WTC11 (cell line): ENCODE data around the gene SAMHD1. TPM values are rescaled to one million over a fixed set of nuclear protein-coding genes. Genes with fewer than 3 reads are reported as not detected.

ENCODE experiments used
- ATAC-seq: fragments of 200-7000 bp; cut with Tn5 transposase; 2 replicates; pipeline ENCODE4 v1.10.0; 2021; ENCODE audit warnings: mild to moderate bottlenecking, moderate library complexity
- CTCF ChIA-PET: fragments of 300-600 bp; sonication (Branson Sonifier 250); formaldehyde crosslinking; loops from one replicate; lab custom pipeline; 2021; ENCODE audit warnings: antibody characterized with exemption; lab: Charles Lee
- POLR2A ChIA-PET: fragments of 350-600 bp; sonication (Branson Sonifier 250); formaldehyde crosslinking; loops from one replicate; lab custom pipeline; 2021; ENCODE audit warnings: antibody characterized with exemption; lab: Charles Lee
- DNase-seq: peaks from one replicate; pipeline ENCODE4 v3.0.0; 2021; ENCODE audit warnings: low spot score
- H3K27ac Mint-ChIP-seq: 2 replicates; pipeline ENCODE4 v1.8.0; 2021; ENCODE audit warnings: mixed read lengths
- H3K27me3 Mint-ChIP-seq: 2 replicates; pipeline ENCODE4 v1.8.0; 2021; ENCODE audit warnings: low read depth, mild to moderate bottlenecking, moderate library complexity, mixed read lengths
- H3K36me3 Mint-ChIP-seq: 2 replicates; pipeline ENCODE4 v1.8.0; 2021; ENCODE audit warnings: mixed read lengths
- H3K4me1 Mint-ChIP-seq: 2 replicates; pipeline ENCODE4 v1.8.0; 2022; ENCODE audit warnings: mixed read lengths
- H3K4me3 Mint-ChIP-seq: 2 replicates; pipeline ENCODE4 v1.8.0; 2021; ENCODE audit warnings: mild to moderate bottlenecking, moderate library complexity, mixed read lengths
- H3K9me3 Mint-ChIP-seq: 2 replicates; pipeline ENCODE4 v1.8.0; 2021; ENCODE audit warnings: mixed read lengths
- CREM ChIP-seq: sonication (generic); formaldehyde crosslinking; IDR thresholded peaks from 2 replicates; pipeline ENCODE4 v1.8.1; 2022; ENCODE audit warnings: mild to moderate bottlenecking, missing genetic modification reagents, moderate library complexity
- EMX1 ChIP-seq: fragments of 250-450 bp; sonication (Bioruptor Pico); IDR thresholded peaks from 2 replicates; pipeline ENCODE4 v1.8.0; 2021; ENCODE audit warnings: mild to moderate bottlenecking
- OVOL2 ChIP-seq: fragments of 250-450 bp; sonication (Bioruptor Pico); IDR thresholded peaks from 2 replicates; pipeline ENCODE4 v1.9.0; 2021; ENCODE audit warnings: mild to moderate bottlenecking, borderline replicate concordance
- RORB ChIP-seq: fragments of 250-450 bp; sonication (Bioruptor Pico); IDR thresholded peaks from 2 replicates; pipeline ENCODE4 v1.9.0; 2021; ENCODE audit warnings: mild to moderate bottlenecking
- SMAD3 ChIP-seq: sonication (generic); formaldehyde crosslinking; IDR thresholded peaks from 2 replicates; pipeline ENCODE4 v1.8.0; 2022; ENCODE audit warnings: missing genetic modification reagents, mild to moderate bottlenecking, borderline replicate concordance
- TP53 ChIP-seq: sonication (generic); formaldehyde crosslinking; IDR thresholded peaks from 2 replicates; pipeline ENCODE4 v1.8.1; 2023; ENCODE audit warnings: mild to moderate bottlenecking, missing genetic modification reagents
- total RNA-seq: library from RNA; stranded (reverse); gene quantifications from 3 replicates; pipeline ENCODE4 v1.2.3, GENCODE V29; 2021
- TF ChIP-seq, protein P1 (sequence below): sonication (generic); formaldehyde crosslinking; IDR thresholded peaks from 2 replicates; pipeline ENCODE4 v1.8.1; 2023; ENCODE audit warnings: mild to moderate bottlenecking, missing genetic modification reagents
- TF ChIP-seq, protein P2 (sequence below): sonication (generic); formaldehyde crosslinking; conservative IDR thresholded peaks from 2 replicates; pipeline ENCODE4 v1.8.1; 2023; ENCODE audit warnings: mild to moderate bottlenecking, low read depth, missing genetic modification reagents, moderate library complexity
- TF ChIP-seq, protein P3 (sequence below): sonication (generic); formaldehyde crosslinking; IDR thresholded peaks from 2 replicates; pipeline ENCODE4 v1.8.0; 2022; ENCODE audit warnings: mild to moderate bottlenecking, missing genetic modification reagents
- TF ChIP-seq, protein P4 (sequence below): sonication (generic); formaldehyde crosslinking; IDR thresholded peaks from 2 replicates; pipeline ENCODE4 v1.8.1; 2023; ENCODE audit warnings: mild to moderate bottlenecking, missing genetic modification reagents, moderate library complexity
- TF ChIP-seq, protein P5 (sequence below): sonication (generic); formaldehyde crosslinking; IDR thresholded peaks from 2 replicates; pipeline ENCODE4 v1.8.0; 2022; ENCODE audit warnings: mild to moderate bottlenecking, missing genetic modification reagents
- TF ChIP-seq, protein P6 (sequence below): fragments of 250-450 bp; sonication (Bioruptor Pico); IDR thresholded peaks from 2 replicates; pipeline ENCODE4 v1.9.0; 2021; ENCODE audit warnings: mild to moderate bottlenecking
- TF ChIP-seq, protein P7 (sequence below): sonication (generic); formaldehyde crosslinking; conservative IDR thresholded peaks from 2 replicates; pipeline ENCODE4 v1.8.1; 2022; ENCODE audit warnings: mild to moderate bottlenecking, missing genetic modification reagents

Gene SAMHD1
- total RNA-seq, 1 experiment from 2014 or later: 31.0 TPM

DNA sequence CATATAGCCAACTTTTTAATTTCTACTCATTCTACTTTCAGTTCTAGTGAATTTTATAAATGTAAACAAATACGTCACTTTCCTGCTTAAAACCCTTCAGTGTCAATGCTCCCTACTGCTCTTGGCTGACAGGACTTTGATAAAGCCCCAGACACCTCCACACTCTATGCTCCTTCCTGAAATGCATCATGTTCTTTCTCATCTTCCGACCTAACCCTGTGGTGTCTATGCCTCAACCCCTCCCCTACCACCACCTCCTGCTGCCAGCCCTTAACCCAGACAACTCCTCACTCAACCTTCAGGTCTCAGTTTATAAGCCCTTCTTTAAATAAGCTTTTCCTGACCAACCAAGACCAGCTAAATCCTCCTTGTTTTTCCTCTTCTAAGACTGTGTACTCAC is 56.5 kb downstream of the SAMHD1 start (continued):
- TF ChIP-seq, protein P1, sequence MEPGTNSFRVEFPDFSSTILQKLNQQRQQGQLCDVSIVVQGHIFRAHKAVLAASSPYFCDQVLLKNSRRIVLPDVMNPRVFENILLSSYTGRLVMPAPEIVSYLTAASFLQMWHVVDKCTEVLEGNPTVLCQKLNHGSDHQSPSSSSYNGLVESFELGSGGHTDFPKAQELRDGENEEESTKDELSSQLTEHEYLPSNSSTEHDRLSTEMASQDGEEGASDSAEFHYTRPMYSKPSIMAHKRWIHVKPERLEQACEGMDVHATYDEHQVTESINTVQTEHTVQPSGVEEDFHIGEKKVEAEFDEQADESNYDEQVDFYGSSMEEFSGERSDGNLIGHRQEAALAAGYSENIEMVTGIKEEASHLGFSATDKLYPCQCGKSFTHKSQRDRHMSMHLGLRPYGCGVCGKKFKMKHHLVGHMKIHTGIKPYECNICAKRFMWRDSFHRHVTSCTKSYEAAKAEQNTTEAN (CRISPR knock-in tag): no peak
- no peak for TF ChIP-seq SMAD3 (CRISPR knock-in tag)
- TF ChIP-seq, protein P2, sequence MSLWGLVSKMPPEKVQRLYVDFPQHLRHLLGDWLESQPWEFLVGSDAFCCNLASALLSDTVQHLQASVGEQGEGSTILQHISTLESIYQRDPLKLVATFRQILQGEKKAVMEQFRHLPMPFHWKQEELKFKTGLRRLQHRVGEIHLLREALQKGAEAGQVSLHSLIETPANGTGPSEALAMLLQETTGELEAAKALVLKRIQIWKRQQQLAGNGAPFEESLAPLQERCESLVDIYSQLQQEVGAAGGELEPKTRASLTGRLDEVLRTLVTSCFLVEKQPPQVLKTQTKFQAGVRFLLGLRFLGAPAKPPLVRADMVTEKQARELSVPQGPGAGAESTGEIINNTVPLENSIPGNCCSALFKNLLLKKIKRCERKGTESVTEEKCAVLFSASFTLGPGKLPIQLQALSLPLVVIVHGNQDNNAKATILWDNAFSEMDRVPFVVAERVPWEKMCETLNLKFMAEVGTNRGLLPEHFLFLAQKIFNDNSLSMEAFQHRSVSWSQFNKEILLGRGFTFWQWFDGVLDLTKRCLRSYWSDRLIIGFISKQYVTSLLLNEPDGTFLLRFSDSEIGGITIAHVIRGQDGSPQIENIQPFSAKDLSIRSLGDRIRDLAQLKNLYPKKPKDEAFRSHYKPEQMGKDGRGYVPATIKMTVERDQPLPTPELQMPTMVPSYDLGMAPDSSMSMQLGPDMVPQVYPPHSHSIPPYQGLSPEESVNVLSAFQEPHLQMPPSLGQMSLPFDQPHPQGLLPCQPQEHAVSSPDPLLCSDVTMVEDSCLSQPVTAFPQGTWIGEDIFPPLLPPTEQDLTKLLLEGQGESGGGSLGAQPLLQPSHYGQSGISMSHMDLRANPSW (CRISPR knock-in tag): no peak
- TF ChIP-seq, all 79 proteins: peak for 0

DNA sequence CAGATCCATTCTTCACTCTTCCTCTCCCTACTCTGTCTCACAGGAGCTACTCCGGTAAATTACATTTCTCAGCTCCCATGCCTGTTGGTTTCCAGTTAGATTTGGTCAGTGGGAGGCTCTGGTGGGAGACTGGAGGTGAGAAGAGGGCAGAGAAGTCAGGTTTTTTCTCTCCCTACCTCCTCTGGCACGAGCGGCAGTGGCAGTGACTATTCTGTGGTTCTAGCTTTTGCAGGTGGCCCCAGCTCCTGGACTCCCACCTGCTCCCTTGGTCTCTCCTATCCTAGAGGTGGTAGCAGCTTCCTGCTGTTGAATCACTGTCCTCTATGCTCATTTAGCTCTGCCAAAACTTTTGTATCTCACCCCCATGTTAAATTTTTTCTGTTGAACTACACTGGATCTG is 57.7 kb downstream of the SAMHD1 start:
- Mint-ChIP-seq H3K27ac (no peak overlapping the region), H3K36me3 (peaks cover 9% of the 10 kb centered on the region), H3K4me1 (peaks cover 3% of the 10 kb centered on the region; the same call in 1 of the 2 replicates), H3K9me3 (no peaks in the 10 kb centered on the region), H3K27me3 (no peaks in the 10 kb centered on the region), H3K4me3 (no peak overlapping the region)
- ATAC-seq (no peak), DNase-seq (no peak)
- POLR2A ChIA-PET: no interaction called here
- CTCF ChIA-PET: interaction anchor here (0.7 to 1.8 kb wide), 4 partner anchors 85 to 134 kb away, joined by 3 to 5 read pairs (median 4); partner anchors contain the start of gene DSN1
- TF ChIP-seq CREM (CRISPR knock-in tag) (no peak), RORB (CRISPR knock-in tag) (no peak), OVOL2 (CRISPR knock-in tag) (no peak), EMX1 (CRISPR knock-in tag) (no peak), TP53 (CRISPR knock-in tag) (no peak)
- TF ChIP-seq, protein P3, sequence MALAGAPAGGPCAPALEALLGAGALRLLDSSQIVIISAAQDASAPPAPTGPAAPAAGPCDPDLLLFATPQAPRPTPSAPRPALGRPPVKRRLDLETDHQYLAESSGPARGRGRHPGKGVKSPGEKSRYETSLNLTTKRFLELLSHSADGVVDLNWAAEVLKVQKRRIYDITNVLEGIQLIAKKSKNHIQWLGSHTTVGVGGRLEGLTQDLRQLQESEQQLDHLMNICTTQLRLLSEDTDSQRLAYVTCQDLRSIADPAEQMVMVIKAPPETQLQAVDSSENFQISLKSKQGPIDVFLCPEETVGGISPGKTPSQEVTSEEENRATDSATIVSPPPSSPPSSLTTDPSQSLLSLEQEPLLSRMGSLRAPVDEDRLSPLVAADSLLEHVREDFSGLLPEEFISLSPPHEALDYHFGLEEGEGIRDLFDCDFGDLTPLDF (CRISPR knock-in tag): no peak
- TF ChIP-seq, protein P4, sequence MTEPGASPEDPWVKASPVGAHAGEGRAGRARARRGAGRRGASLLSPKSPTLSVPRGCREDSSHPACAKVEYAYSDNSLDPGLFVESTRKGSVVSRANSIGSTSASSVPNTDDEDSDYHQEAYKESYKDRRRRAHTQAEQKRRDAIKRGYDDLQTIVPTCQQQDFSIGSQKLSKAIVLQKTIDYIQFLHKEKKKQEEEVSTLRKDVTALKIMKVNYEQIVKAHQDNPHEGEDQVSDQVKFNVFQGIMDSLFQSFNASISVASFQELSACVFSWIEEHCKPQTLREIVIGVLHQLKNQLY (CRISPR knock-in tag): no peak
- TF ChIP-seq, protein P1 (CRISPR knock-in tag): no peak
- TF ChIP-seq, protein P5, sequence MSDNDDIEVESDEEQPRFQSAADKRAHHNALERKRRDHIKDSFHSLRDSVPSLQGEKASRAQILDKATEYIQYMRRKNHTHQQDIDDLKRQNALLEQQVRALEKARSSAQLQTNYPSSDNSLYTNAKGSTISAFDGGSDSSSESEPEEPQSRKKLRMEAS (CRISPR knock-in tag): no peak
- TF ChIP-seq, protein P6, sequence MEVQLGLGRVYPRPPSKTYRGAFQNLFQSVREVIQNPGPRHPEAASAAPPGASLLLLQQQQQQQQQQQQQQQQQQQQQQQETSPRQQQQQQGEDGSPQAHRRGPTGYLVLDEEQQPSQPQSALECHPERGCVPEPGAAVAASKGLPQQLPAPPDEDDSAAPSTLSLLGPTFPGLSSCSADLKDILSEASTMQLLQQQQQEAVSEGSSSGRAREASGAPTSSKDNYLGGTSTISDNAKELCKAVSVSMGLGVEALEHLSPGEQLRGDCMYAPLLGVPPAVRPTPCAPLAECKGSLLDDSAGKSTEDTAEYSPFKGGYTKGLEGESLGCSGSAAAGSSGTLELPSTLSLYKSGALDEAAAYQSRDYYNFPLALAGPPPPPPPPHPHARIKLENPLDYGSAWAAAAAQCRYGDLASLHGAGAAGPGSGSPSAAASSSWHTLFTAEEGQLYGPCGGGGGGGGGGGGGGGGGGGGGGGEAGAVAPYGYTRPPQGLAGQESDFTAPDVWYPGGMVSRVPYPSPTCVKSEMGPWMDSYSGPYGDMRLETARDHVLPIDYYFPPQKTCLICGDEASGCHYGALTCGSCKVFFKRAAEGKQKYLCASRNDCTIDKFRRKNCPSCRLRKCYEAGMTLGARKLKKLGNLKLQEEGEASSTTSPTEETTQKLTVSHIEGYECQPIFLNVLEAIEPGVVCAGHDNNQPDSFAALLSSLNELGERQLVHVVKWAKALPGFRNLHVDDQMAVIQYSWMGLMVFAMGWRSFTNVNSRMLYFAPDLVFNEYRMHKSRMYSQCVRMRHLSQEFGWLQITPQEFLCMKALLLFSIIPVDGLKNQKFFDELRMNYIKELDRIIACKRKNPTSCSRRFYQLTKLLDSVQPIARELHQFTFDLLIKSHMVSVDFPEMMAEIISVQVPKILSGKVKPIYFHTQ (CRISPR knock-in tag): no peak
- TF ChIP-seq, protein P7, sequence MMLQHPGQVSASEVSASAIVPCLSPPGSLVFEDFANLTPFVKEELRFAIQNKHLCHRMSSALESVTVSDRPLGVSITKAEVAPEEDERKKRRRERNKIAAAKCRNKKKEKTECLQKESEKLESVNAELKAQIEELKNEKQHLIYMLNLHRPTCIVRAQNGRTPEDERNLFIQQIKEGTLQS (CRISPR knock-in tag): no peak
